Esophagus squamous epithelium (tissue), 4 donors: ENCODE data around the gene TNRC6B.

Experiments used
- CTCF ChIP-seq, 6 experiments: fragments of 450-650 bp in 4 of 6; fragments of 200-600 bp in 2 of 6; sonication (generic) in 2 of 6; IDR thresholded peaks; one replicate each; pipeline ENCODE4 v1.5.1; 2016 to 2019; ENCODE audit warnings: antibody characterized with exemption in 6 of 6, mild to moderate bottlenecking in 4 of 6, moderate library complexity in 4 of 6
- POLR2A ChIP-seq, 4 donors: fragments of 450-650 bp; IDR thresholded peaks; one replicate each; pipeline ENCODE4 v1.6.1; 2017; ENCODE audit warnings: antibody characterized with exemption in 4 of 4, mild to moderate bottlenecking in 4 of 4, moderate library complexity in 3 of 4

GRCh38 chr22:40309631-40310030, 131.9 kb downstream of the TNRC6B start:
- TF ChIP-seq CTCF (IDR thresholded peaks at IDR 0.05) (no peak), POLR2A (IDR thresholded peaks at IDR 0.05) (no peak)
